Stomach smooth muscle (tissue), 2 donors: Measurements from ENCODE around the gene HSCB.

Experiments
- H3K27ac ChIP-seq: one replicate; pipeline ENCODE4 v1.7.0; 2013; ENCODE audit warnings: mild to moderate bottlenecking, low read length, inconsistent platforms
- H3K27me3 ChIP-seq, 2 donors: one replicate each; pipeline ENCODE4 v1.7.0; 2013; ENCODE audit warnings: low read length in 2 of 2; ENCODE audit not compliant: insufficient read depth in 2 of 2, control insufficient read depth in 1 of 2
- H3K36me3 ChIP-seq, 2 donors: one replicate each; pipeline ENCODE4 v1.7.0; 2013; ENCODE audit warnings: low read length in 2 of 2; ENCODE audit not compliant: control insufficient read depth in 2 of 2, insufficient read depth in 2 of 2
- H3K4me1 ChIP-seq: one replicate; pipeline ENCODE4 v1.7.0; 2013; ENCODE audit warnings: low read length; ENCODE audit not compliant: control insufficient read depth, insufficient read depth
- H3K4me3 ChIP-seq, 2 donors: one replicate each; pipeline ENCODE4 v1.7.0; 2013; ENCODE audit warnings: low read length in 2 of 2
- H3K9ac ChIP-seq, 2 donors: one replicate each; pipeline ENCODE4 v1.7.0; 2013; ENCODE audit warnings: low read length in 2 of 2, mild to moderate bottlenecking in 1 of 2
- H3K9me3 ChIP-seq, 2 donors: one replicate each; pipeline ENCODE4 v1.7.0; 2013; ENCODE audit warnings: low read length in 2 of 2; ENCODE audit not compliant: control insufficient read depth in 2 of 2
- donor health status: healthy.
- donor health status: Pancreatic carcinoma.

The HSCB gene

GRCh38 chr22:28769394-28770085 lies 27.7 kb downstream of the HSCB start:
- H3K4me3 ChIP-seq: no peak overlapping the region
- no peak overlapping the region for H3K9ac ChIP-seq
- no peaks in the 10 kb centered on the region for H3K36me3 ChIP-seq
- H3K9me3 ChIP-seq: no peaks in the 10 kb centered on the region
- H3K27ac ChIP-seq: no peak overlapping the region
- peaks cover 10% of the 10 kb centered on the region for H3K4me1 ChIP-seq
- H3K27me3 ChIP-seq: no peaks in the 10 kb centered on the region

- Histone ChIP-seq H3K9ac (no peak overlapping the region), H3K4me1 (peaks cover 22% of the 10 kb centered on the region), H3K4me3 (no peak overlapping the region), H3K27me3 (no peaks in the 10 kb centered on the region), H3K27ac (no peak overlapping the region), H3K36me3 (peaks cover 3 to 4% of the 10 kb centered on the region in 2 donors), H3K9me3 (no peaks in the 10 kb centered on the region)
These were observed 29.5 kb downstream of the HSCB start for GRCh38 chr22:28771195-28771791.

- Histone ChIP-seq H3K4me3 (peak within 1 kb of the TSS; percentile 65 to 87), H3K36me3 (peaks cover 4 to 7% of the 10 kb centered on the region in 2 donors), H3K27ac (peak within 1 kb of the TSS; percentile 88), H3K9ac (peak within 1 kb of the TSS; percentile 74 to 89), H3K9me3 (no peaks in the 10 kb centered on the region), H3K4me1 (peaks cover 22% of the 10 kb centered on the region), H3K27me3 (no peaks in the 10 kb centered on the region)
These were observed 31.0 kb downstream of the HSCB start, which contains the start of gene CCDC117 for GRCh38 chr22:28772633-28773460. TSS of gene CCDC117 (plus strand) at chr22:28772695. CDS start at chr22:28772850, 155 bp downstream.

GRCh38 chr22:28773461-28773867 lies 31.6 kb downstream of the HSCB start:
- peak overlapping the region; percentile 65 to 87 for H3K4me3 ChIP-seq

GRCh38 chr22:28774378-28774777 lies 32.5 kb downstream of the HSCB start:
- Histone ChIP-seq H3K27me3 (no peaks in the 10 kb centered on the region), H3K9ac (no peak overlapping the region), H3K4me3 (no peak overlapping the region), H3K27ac (no peak overlapping the region), H3K9me3 (no peaks in the 10 kb centered on the region), H3K4me1 (peaks cover 24% of the 10 kb centered on the region), H3K36me3 (peaks cover 4 to 9% of the 10 kb centered on the region in 2 donors)

More at GRCh38 chr22:28773461-28773867, 31.6 kb downstream of the HSCB start:
- no peaks in the 10 kb centered on the region for H3K27me3 ChIP-seq
- H3K9ac ChIP-seq: peak overlapping the region; percentile 70 to 89
- peaks cover 22% of the 10 kb centered on the region for H3K4me1 ChIP-seq
- peak overlapping the region; percentile 66 for H3K27ac ChIP-seq
- peaks cover 4 to 9% of the 10 kb centered on the region in 2 donors for H3K36me3 ChIP-seq
- H3K9me3 ChIP-seq: no peaks in the 10 kb centered on the region

- H3K9me3 ChIP-seq: no peaks in the 10 kb centered on the region
- H3K27me3 ChIP-seq: no peaks in the 10 kb centered on the region
- H3K9ac ChIP-seq: no peak overlapping the region
- no peak overlapping the region for H3K4me3 ChIP-seq
- H3K27ac ChIP-seq: no peak overlapping the region
- H3K4me1 ChIP-seq: peaks cover 11% of the 10 kb centered on the region
- H3K36me3 ChIP-seq: peaks cover 10 to 14% of the 10 kb centered on the region in 2 donors
These were observed 38.0 kb downstream of the HSCB start for GRCh38 chr22:28779833-28780232.

GRCh38 chr22:28780296-28780695 lies 38.5 kb downstream of the HSCB start:
- peaks cover 10 to 17% of the 10 kb centered on the region in 2 donors for H3K36me3 ChIP-seq

GRCh38 chr22:28783786-28784671 lies 42.2 kb downstream of the HSCB start:
- H3K4me1 ChIP-seq: peaks cover 2% of the 10 kb centered on the region
- peaks cover 17 to 23% of the 10 kb centered on the region in 2 donors for H3K36me3 ChIP-seq
- peak overlapping the region; percentile 3 to 31 for H3K9ac ChIP-seq
- H3K27ac ChIP-seq: peak overlapping the region; percentile 78
- H3K4me3 ChIP-seq: no peak overlapping the region
- H3K9me3 ChIP-seq: no peaks in the 10 kb centered on the region
- no peaks in the 10 kb centered on the region for H3K27me3 ChIP-seq

More at GRCh38 chr22:28780296-28780695, 38.5 kb downstream of the HSCB start:
- H3K27me3 ChIP-seq: no peaks in the 10 kb centered on the region
- no peak overlapping the region for H3K9ac ChIP-seq
- H3K9me3 ChIP-seq: no peaks in the 10 kb centered on the region
- H3K4me1 ChIP-seq: peaks cover 8% of the 10 kb centered on the region
- H3K27ac ChIP-seq: no peak overlapping the region
- H3K4me3 ChIP-seq: no peak overlapping the region

- peaks cover 15 to 23% of the 10 kb centered on the region in 2 donors for H3K36me3 ChIP-seq
- no peaks in the 10 kb centered on the region for H3K27me3 ChIP-seq
- no peak overlapping the region for H3K9ac ChIP-seq
- no peak overlapping the region for H3K4me3 ChIP-seq
- no peaks in the 10 kb centered on the region for H3K4me1 ChIP-seq
- no peak overlapping the region for H3K27ac ChIP-seq
- H3K9me3 ChIP-seq: no peaks in the 10 kb centered on the region
These were observed 46.8 kb downstream of the HSCB start for GRCh38 chr22:28788601-28789000.

- Histone ChIP-seq H3K9ac (no peak overlapping the region), H3K9me3 (no peaks in the 10 kb centered on the region), H3K36me3 (peaks cover 23 to 26% of the 10 kb centered on the region in 2 donors), H3K4me3 (no peak overlapping the region), H3K4me1 (peaks cover 4% of the 10 kb centered on the region), H3K27me3 (no peaks in the 10 kb centered on the region), H3K27ac (no peak overlapping the region)
These were observed 49.3 kb downstream of the HSCB start for GRCh38 chr22:28791124-28791523.
